Putamen (tissue), 1 donor: Measurements from ENCODE around the gene FBXL17.

Experiments
- DNase-seq: peaks from one replicate; pipeline ENCODE4 v3.0.0-alpha.2; 2016; ENCODE audit warnings: low spot score

Gene FBXL17

DNA sequence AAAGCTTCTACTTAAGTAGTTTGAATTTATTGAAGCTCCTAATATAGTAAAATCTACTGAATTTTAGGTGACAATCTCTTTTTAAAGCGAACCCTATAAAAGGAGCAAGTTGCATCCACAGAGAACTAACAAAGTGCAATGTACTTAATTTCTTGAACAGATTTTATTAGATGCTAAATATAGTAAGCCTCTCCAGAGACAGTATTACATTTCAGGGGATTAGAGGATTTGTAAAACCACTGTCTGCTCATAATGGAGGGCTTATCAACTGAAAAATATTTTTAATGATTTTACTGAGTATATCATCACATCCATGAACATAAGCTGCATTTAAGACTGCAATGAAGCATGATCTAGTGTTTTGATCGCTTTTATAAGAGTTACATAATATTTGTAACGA lies 481.2 kb downstream of the FBXL17 start:
- DNase-seq, result no peak

DNA sequence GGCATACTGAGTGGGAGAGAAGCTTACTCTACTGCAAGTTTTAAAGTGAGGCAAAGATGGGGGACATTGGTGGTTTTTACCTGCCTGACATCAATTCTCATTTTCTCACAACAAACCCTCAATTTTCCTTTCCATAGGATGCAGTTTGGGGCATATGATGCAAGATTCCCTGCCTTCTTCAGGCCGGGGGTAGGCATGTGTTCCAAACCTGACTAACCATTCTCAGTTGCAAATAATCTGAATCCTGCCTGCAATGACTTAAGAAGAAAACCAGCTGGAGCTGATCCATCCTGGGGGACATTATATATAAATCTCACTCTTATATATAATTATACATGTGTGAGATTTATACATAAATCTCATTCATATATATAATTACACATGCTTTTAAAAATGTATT lies 487.5 kb downstream of the FBXL17 start:
- DNase-seq, result no peak

DNA sequence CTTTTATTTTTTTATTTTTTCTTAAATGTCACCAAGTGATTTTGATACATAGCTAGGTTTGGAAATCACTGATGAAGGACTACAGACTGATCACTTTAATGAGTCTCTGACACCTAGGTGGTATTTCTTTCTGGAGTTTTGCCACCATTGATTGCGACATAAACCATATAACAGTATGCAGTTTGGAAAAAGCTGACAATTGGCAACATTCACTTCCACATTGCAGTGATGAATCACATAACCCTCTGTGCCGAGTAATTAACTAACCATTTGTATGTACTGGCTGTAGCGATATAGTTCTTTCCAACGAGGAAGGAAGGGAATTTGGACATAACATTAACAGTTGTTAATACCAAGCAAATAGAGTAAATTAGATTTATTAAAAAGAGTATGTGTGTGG lies 488.3 kb downstream of the FBXL17 start:
- DNase-seq, result no peak

DNA sequence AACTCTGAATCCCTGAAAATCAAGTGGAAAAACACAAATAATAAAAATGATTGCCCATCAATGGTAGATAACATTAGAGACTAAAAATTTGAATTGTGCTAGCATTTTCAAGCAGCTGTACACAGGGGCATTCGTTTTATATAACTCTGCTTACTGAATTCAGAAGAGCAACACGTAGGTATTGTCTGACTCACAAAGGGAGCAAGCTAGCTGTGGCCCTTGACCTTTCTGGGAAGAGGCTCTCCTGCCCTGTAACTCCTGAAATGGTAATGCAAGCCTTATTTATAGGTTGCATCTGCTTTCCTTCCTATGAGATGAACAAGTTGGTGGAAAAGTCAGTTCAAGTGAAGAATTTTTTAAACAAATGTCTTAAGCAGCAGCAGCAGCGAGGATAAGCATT lies 492.5 kb downstream of the FBXL17 start:
- no peak for DNase-seq

DNA sequence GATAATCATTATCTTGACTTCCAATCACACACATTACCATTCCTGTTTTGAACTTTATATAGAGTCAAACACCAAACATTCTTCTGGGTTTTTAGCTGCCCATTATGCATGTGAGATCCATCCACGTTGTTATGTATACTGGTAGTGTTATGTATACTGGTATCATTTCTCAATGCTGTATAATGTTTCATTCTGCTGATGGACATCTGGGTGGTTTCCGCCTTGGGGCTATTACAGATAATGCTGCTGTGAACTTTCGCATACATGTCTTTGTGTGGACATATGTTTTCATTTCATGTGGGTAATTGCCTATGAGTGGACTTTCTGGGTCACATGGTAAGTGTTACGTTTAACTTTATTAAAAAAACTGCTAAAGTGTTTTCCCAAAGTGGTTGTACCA lies 493.4 kb downstream of the FBXL17 start:
- DNase-seq, result no peak

DNA sequence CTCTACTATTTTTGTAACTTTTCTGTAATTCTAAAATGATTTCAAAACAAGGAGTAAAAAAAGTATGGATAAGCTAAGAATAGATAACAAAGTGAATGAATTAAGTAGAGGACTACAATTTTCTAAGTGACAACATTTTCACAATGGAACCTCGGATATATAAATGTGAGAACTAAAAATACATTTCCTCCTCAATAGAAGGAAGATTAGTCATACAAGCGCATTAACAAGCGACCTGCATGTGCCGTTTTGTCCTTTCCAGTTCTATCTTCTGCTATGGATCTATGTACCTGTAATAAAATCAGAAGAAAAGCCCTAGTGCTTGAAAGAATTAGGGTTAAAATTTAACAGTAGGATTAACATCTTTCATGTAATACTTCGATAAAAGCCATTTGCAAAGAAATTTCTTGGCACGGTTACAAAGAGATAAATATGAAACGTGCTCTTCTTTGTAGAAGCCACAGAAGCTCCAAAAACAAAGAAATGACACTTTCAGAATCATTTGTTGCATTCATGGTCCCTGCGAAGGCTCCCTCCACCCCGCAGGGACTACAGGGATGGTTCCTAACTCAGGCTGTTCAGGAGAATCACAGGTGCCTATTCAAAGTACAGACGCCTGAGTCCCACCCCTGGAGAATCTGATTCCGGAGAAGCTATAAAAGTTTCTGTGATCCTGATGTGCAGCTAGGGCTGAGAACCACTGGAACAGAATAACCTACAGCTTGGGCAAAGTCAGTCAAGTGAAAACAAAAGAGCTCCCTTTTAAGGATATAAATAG lies 494.5 kb downstream of the FBXL17 start:
- no peak for DNase-seq

DNA sequence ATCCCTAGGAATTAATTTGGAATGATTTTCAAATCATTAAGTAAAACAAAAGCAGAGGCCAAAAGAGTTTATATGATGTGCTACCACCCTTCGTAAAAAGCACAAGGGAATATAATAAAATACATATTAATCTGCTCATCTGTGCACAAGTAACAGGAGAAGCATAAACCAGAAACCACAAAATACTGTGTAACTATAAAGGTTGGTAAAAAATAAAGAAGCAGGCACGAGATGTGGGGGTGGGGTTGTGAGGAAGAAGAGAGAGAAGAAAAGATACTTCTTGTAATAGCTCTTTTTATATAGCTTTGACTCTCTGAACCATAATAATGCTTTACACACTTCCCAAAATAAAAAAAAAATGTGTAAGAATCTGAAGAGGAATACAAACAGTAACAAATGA lies 496.3 kb downstream of the FBXL17 start:
- DNase-seq, result no peak

DNA sequence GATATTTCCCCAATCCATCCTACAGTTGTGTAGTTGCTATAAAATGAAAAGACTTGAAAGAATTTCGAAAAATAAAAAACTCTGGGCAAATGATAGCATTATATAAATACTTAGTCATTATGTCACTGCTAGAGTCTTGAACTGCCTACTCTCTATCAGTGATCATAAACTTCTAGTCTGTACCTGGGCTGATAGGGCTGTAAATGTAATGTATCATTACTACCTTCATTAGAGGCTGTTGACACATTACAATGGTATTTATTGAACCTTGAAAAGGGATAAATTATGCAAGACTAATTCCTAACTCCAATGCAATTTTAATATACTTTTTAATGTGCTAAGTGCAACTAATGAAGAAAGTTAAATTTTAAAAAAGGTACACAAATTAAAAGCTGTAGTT lies 497.0 kb downstream of the FBXL17 start:
- DNase-seq, result no peak

DNA sequence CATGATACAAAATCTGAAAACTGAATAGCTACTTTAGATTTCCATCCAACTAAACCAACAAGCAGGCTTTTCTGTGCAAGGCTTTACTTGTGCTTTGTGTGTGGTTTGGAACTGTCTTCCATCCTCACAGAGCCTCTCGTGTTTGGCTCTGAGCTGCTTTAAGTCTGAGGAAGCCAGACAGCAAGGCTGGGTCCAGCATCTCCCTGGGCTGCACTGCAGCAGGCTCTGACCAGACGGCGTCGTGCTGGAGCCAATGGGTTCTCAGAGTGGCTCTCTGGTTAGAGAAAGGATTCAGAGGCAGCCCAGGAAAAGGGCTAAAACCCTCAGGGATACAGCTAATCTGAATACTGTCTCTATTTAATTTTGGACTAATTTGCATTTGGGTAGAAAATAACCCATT lies 503.2 kb downstream of the FBXL17 start:
- no peak for DNase-seq

DNA sequence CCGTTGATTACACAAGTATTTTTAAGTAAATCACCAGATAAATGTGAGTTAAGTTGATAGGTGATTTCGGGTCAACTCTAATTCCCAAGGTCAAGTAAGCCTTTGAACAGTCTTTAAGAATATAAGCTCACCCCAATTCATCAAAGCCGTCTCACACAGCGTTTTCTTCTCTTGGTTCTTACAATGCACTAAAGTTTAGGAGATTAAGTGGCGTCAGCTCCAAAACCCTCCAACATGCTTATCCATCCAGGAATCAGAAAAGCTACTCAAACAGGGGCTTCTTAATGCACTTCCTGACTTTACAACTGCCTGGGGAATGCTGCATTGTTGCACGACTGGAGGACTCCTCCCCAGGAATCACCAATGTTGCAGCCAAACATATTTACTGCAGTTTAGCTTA lies 505.0 kb downstream of the FBXL17 start:
- DNase-seq, result no peak

DNA sequence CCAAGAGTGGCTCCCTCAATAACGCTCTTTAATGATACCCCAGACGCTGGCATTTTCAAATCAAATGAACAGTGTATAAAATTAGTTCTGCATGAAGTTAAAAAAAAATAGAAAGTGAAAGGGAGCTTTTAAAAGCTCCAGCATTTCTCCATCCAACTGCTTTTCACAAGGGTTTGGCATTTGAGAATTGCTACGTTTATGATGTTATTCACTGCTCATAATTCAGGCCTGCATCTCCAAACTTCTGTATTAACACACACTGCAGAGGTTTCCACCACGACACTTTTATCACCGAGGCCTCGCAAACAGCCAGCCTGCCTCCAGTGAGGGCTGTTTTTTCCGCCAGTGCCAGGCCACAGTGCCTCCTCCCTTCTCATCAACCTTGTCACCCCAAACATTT lies 505.6 kb downstream of the FBXL17 start:
- DNase-seq, result no peak

DNA sequence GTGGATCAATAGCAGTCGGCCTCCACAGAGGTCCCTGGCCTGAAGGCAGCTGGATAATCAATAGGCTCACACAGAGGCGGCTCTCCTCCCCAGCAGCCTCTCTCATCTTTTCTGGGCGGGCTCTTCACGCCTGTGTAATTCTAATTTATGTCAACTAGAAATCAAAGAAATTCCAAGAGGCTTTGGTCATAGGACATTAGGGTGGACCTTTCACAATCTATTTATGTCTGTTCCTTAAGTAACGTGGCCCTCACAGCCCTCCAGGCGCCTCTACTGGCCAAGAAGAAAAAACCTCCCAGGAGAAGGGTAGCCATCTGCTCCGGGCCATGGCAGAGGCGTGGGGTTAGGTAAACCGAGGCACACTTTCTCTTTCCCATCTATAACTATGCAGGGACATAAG lies 506.1 kb downstream of the FBXL17 start:
- DNase-seq, result no peak

DNA sequence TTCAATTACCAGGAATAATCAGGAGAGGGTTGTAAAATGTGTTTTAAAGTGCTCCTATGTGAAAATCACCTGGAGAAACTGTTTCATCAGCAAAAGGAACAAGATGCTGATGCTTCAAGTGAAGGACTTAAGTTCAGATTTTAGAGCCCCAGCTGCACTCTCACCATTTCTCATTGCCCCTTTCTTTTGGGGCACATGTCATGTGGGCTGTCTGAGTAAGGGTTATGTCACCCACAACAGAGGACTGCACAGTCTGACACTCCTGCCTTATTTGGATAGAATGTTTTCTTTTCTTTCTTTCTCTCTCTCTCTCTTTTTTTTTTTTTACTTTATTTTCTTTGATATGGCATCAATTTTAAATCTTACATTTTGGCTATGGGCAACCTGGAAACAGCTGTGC lies 507.1 kb downstream of the FBXL17 start:
- DNase-seq, result no peak

DNA sequence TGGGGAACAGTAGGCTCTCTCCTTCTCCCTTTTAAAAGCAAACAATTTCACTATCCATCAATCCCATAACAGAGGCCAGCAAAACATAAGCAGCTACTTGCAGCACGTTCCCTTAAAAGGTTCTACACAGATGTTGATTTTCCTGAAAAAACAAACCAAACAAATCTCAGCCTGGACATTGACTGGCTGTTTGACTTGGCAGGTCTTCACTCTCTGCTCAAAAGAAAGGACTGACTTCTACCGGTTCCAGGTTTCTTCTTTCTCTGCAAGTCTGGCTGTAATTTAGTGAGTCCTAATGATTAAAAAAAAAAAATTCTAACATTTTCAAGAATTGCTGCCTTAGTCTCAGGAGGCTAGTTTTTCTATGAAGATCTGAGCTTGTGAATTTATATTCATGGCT lies 508.0 kb downstream of the FBXL17 start:
- no peak for DNase-seq

DNA sequence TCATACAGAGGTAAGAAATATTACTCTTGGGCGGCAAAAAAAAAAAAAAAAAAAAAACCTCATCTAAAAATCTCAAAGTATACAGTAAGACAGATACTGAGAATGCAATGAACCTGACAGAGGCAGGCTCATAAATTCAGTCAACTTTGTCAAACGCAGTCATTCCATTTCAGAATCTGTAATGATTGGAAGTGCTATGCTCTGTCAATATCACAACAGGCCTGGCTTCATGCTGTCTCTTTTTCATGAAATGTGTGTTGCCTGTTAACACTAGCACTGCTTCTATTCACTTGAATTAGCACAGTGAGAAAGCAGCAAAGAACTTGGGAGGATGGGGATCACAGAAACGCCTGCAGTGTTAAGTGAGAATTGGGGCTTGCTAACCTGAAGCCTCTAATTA lies 510.9 kb downstream of the FBXL17 start:
- no peak for DNase-seq

DNA sequence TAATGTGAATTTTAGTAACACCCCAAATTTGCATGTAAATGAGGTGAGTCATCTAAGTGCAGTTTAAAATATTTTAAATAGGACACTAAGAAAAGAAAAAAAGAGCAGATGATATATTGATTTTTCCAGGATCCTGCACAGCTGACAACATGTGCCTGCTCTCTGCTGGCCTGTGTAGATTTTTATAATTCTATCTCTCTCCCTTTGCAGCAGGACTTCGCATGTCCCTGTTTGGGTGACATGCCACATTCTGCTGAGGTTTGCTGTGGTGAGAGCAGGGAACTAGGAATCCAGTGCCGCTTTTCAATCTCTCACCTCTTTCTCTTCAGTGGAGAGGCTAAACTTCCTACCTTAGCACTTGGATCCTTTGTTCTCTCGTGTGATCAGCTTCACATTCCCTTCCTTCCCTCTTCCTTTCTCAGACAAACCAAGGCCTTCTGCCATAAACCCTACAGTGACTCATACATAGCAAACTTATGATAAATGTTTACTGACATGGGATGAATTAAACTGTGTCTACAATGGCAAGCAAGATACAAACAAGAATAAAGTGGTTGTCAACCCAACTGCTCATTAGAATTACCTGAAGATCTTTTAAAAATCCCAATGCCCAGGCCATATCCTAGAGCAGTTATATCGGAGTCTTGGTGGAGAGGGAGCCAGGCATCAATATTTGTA lies 512.3 kb downstream of the FBXL17 start:
- peak; percentile 32 for DNase-seq

DNA sequence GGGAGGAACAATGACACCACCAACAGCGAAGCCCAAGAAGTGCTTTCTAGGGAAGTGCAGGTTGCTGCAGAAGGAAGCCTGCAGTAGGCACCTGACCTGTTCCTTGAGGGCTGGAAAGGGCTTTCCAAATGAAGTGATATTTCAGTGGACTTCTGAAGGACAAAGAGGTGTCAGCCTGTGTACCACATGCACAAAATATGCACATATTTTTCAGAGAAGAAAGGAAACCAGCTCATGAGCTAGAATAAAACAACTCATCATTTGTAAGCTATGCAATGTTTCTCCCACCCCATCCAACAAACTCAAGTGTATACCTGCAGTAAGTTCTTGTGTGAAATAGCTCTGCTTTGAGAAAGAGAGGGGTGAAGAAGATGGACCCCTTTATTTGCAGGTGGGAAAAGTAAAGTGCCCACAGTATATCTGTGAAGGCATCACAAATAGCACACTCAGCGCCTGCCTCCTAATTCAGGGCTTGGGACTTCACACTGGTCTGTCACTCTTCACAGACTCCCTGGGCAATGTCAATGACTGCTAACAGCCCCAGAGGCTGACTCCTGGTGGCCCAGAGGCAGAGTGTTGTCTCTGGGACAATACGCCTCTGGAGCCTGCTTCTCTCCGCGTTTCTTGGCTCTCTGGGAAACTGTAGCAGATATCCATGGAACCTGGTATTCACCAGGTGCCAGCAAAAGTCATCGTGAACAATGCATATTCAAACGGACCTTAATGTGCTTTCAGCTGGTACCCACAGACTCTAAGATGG lies 513.1 kb downstream of the FBXL17 start:
- no peak for DNase-seq

DNA sequence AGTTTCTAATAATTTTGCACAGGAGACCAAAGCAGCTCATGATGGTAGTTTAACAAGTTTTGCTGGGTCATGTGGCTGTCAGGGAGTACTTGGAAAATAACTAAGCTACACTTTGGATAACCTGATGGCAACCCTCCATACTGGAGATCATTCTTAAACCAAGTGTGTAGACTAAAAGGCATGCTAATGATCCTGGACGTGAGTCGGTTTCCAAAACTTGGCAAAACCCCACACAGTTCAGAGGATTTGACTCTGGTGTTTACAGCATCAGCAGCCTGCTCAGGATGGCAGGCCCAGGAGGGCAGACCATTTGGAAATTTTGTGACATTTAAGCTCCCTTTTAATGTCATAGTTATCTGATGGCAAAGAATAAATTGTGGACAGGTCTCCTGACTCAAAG lies 514.6 kb downstream of the FBXL17 start:
- no peak for DNase-seq

DNA sequence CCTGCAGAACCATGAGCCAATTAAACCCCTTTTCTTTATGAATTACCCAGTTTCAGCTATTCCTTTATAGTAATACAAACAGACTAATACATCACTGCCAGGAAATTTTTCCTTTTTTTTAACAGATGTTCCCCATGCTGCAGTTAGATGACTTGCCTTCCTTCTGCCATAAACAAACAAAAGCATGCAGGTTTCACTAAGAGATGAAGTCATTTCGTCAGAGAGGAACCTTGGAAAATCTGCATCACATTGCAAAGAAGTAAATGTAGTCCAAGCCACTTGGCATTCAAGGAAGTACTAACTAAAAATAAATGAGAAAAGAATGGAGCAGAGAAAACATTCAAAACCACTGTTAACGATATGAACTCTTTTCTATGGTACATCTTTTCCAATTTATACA lies 517.1 kb downstream of the FBXL17 start:
- no peak for DNase-seq

DNA sequence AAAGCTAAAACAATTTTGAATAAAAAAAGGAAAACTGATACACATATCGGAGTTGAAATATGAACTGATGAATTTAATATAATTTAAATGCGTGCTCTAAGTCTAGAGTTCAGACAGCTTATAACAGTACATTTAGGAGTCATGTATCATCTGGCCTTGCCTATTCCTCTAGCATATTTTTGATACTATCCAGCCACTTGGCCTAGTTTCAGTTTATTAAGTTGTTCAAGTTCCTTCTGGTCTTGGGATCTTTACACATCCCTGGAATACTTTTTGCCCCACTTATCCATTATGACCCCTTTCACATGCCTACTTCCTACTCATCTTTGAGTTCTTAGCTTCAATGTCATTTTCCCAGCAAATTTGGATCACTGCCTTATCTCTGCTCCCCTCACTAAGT lies 518.8 kb downstream of the FBXL17 start:
- no peak for DNase-seq

DNA sequence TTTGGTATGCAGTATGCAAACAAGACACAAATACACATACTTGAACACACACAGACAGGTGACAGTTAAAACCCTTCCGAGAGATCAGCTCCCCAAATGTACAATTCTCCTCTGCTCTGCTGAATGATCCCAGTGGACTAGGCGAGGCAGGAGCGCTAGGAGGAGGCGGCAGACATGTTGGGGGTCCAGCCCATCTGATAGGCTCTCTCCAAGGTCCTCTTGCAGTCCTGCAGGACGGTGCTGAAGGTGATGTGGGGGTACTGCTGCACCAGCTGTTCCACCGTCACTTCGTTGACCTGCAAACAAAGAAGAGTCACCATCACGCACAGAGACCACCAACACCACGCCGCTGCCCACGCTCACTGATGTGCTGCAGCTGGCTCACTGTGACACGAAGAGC lies 520.3 kb downstream of the FBXL17 start:
- DNase-seq, result no peak

DNA sequence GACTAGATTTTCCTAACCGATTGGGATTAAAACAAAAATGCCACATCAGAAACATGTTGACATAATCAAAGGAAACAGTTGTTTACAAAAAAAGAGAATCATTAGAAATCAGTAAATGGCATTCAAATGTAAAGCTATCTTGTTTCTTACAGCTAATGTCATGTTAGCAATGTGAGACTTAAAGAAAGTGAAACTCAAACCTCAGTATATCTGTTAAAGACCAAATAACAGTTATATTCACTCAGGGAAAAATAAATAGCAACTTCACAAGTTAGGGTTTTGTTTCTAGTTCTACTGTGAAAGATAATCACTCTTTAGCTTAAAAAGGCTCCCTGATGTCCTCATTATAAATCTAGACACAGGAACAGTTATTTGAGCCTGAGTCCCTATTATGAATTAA lies 521.9 kb downstream of the FBXL17 start:
- no peak for DNase-seq

DNA sequence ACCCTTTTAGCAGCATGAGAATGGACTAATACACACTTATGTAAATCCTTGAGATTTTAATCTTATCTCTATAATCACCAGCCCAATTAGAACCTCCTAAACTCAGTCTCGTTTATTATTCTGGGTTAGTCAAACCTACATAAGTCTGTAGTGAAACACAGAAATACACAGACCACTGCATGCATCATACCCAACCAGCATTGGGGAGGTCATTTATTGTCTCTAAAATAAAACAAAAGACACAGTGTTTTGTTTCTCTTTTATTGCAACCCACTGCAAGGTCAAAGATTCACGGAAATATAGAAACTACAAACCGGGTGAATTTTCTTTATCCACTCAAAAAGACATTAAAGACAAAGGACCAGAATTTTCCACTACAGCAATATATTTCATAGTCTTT lies 523.1 kb downstream of the FBXL17 start:
- no peak for DNase-seq
